Measurements from ENCODE around the gene CYS1. TPM values are rescaled to one million over a fixed set of nuclear protein-coding genes. Genes with fewer than 3 reads are reported as not detected.
"Not testable (repeated sequence)": the region's sequence is repeated elsewhere in the genome, so short reads cannot be mapped to it uniquely, and the experiment has no call there.

The CYS1 gene
- total RNA-seq, 2 experiments from 2014 or later = 0.75 TPM; not detected in 1

DNA sequence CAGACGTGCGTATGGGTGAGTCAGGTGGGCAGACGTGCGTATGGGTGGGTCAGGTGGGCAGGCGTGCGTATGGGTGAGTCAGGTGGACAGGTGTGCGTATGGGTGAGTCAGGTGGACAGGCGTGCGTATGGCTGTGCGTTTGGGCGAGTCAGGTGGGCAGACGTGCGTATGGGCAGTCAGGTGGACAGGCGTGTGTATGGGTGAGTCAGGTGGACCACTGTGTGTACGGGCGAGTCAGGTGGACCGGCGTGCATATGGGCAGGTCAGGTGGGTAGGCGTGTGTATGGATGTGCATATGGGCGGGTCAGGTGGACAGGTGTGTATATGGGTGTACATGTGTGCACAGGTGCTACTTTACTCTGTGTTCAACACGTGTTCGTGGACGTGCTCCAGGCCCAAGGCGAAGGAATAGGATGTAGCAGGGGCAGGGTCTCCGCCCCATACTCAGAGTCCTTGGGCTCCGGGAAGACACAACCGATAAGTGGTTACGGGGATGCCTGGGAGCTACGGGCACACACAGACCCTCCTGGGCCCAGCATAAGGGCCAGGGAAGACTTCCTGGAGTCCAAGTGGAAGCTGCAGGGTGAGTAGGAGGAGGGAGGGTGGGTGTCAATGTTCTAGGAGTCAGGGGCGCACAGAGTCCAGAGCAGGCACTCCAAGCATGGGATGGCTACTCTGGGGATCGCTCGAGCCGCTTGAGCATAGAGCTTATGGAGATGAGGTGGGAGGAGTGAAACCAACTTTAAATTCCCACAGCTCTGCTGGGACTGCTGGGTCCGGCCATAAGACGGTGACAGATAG, 64.0 kb downstream of the CYS1 start:
- no peaks in the 10 kb centered on the region for H3K36me3 Mint-ChIP-seq
- CTCF ChIA-PET = interaction anchor here (1.1 to 1.7 kb wide), 2 partner anchors 12 to 32 kb away, joined by 4 to 5 read pairs; no protein-coding TSS in a partner anchor
- ATAC-seq (no peak), DNase-seq (no peak)
- H3K27ac Mint-ChIP-seq = no peak overlapping the region
- H3K9me3 Mint-ChIP-seq (ENCODE audit: low read depth) = no peaks in the 10 kb centered on the region
- no peaks in the 10 kb centered on the region for H3K4me1 Mint-ChIP-seq
- peaks cover 19% of the 10 kb centered on the region for H3K27me3 Mint-ChIP-seq
- H3K4me3 Mint-ChIP-seq = no peak overlapping the region

DNA sequence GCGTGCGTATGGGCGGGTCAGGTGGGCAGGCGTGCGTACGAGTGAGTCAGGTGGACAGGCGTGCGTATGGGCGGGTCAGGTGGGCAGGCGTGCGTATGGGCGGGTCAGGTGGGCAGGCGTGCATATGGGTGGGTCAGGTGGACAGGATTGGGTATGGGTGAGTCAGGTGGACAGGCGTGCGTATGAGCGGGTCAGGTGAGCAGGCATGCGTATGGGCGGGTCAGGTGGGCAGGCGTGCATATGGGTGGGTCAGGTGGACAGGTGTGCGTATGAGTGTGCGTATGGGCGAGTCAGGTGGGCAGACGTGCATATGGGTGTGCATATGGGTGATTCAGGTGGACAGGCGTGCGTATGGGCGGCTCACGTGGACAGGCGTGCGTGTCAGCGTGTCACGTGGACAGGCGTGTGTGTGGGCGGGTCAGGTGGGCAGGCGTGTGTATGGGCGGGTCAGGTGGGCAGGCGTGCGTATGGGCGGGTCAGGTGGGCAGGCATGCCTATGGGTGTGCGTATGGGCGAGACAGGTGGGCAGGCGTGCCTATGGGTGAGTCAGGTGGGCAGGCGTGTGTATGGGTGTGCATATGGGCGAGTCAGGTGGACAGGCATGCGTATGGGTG, 64.7 kb downstream of the CYS1 start:
- H3K27me3 Mint-ChIP-seq = peaks cover 19% of the 10 kb centered on the region

DNA sequence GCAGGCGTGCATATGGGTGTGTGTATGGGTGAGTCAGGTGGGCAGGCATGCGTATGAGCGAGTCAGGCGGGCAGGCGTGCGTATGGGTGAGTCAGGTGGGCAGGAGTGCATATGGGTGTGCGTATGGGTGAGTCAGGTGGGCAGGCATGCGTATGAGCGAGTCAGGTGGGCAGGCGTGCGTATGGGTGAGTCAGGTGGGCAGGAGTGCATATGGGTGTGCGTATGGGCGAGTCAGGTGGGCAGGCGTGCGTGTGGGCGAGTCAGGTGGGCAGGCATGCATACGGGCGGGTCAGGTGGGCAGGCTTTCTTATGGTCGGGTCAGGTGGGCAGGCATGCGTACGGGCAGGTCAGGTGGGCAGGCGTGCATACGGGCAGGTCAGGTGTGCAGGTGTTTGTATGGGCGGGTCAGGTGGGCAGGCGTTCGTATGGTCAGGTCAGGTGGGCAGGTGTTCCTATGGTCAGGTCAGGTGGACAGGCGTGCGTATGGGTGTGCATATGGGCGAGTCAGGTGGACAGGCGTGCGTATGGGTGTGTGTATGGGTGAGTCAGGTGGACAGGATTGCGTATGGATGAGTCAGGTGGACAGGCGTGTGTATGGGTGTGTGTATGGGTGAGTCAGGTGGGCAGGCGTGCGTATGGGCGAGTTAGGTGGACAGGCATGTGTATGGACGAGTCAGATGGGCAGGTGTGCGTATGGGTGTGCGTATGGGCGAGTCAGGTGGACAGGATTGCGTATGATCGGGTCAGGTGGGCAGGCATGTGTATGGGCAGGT, 65.6 kb downstream of the CYS1 start:
- no peak overlapping the region for H3K27ac Mint-ChIP-seq
- ATAC-seq = no peak

More for the DNA sequence above, 64.7 kb downstream of the CYS1 start:
- H3K4me3 Mint-ChIP-seq; H3K27ac Mint-ChIP-seq; H3K36me3 Mint-ChIP-seq; CTCF ChIA-PET; H3K4me1 Mint-ChIP-seq; H3K9me3 Mint-ChIP-seq (ENCODE audit: low read depth); ATAC-seq; DNase-seq: not testable (repeated sequence)

DNA sequence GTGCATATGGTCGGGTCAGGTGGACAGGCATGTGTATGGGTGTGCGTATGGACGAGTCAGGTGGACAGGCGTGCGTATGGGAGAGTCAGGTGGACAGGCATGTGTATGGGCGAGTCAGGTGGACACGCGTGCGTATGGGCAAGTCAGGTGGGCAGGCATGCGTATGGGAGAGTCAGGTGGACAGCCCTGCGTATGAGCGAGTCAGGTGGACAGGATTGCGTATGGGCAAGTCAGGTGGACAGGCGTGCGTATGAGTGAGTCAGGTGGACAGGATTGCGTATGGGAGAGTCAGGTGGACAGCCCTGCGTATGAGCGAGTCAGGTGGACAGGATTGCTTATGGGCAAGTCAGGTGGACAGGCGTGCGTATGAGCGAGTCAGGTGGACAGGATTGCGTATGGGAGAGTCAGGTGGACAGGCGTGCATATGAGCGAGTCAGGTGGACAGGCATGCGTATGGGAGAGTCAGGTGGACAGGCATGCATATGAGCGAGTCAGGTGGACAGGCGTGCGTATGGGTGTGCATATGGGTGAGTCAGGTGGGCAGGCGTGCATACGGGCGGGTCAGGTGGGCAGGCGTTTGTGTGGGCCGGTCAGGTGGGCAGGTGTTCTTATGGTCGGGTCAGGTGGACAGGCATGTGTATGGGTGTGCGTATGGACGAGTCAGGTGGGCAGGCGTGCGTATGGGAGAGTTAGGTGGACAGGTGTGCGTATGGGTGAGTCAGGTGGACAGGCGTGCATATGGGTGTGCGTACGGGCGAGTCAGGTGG, 66.4 kb downstream of the CYS1 start:
- H3K4me1 Mint-ChIP-seq; H3K27ac Mint-ChIP-seq; ATAC-seq; H3K4me3 Mint-ChIP-seq; H3K9me3 Mint-ChIP-seq (ENCODE audit: low read depth); DNase-seq; H3K36me3 Mint-ChIP-seq; CTCF ChIA-PET: not testable (repeated sequence)
- peaks cover 12% of the 10 kb centered on the region for H3K27me3 Mint-ChIP-seq

More for the DNA sequence above, 65.6 kb downstream of the CYS1 start:
- no peaks in the 10 kb centered on the region for H3K9me3 Mint-ChIP-seq (ENCODE audit: low read depth)
- no peaks in the 10 kb centered on the region for H3K36me3 Mint-ChIP-seq
- no peak for DNase-seq
- H3K4me3 Mint-ChIP-seq = no peak overlapping the region
- CTCF ChIA-PET = no interaction called here
- peaks cover 19% of the 10 kb centered on the region for H3K27me3 Mint-ChIP-seq
- no peaks in the 10 kb centered on the region for H3K4me1 Mint-ChIP-seq

DNA sequence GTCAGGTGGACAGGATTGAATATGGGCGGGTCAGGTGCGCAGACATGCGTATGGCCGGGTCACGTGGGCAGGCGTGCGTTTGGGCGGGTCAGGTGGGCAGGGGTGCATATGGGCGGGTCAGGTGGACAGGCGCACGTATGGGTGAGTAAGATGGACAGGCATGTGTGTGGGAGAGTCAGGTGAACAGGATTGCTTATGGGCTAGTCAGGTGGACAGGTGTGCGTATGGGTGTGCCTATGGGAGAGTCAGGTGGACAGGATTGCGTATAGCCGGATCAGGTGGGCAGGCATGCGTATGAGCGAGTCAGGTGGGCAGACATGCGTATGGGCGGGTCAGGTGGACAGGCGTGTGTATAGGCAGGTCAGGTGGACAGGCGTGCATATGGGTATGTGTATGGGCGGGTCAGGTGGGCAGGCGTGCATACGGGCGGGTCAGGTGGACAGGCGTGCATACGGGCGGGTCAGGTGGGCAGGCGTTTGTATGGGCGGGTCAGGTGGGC, 67.2 kb downstream of the CYS1 start:
- H3K36me3 Mint-ChIP-seq = no peaks in the 10 kb centered on the region
- DNase-seq = no peak
- no peaks in the 10 kb centered on the region for H3K9me3 Mint-ChIP-seq (ENCODE audit: low read depth)
- H3K4me1 Mint-ChIP-seq = no peaks in the 10 kb centered on the region
- H3K27ac Mint-ChIP-seq = no peak overlapping the region
- no peak overlapping the region for H3K4me3 Mint-ChIP-seq
- peaks cover 14% of the 10 kb centered on the region for H3K27me3 Mint-ChIP-seq
- ATAC-seq = no peak
- CTCF ChIA-PET = no interaction called here

DNA sequence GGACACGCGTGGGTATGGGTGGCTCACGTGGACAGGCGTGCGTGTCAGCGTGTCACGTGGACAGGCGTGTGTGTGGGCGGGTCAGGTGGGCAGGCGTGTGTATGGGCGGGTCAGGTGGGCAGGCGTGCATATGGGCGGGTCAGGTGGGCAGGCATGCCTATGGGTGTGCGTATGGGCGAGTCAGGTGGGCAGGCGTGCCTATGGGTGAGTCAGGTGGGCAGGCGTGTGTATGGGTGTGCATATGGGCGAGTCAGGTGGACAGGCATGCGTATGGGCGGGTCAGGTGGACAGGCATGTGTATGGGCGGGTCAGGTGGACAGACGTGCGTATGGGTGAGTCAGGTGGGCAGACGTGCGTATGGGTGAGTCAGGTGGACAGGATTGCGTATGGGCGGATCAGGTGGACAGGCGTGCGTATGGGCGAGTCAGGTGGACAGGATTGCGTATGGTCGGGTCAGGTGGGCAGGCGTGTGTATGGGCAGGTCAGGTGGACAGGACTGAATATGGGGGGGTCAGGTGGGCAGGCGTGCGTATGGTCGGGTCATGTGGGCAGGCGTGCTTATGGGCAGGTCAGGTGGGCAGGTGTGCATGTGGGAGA, 67.7 kb downstream of the CYS1 start:
- H3K27me3 Mint-ChIP-seq = peaks cover 18% of the 10 kb centered on the region
- H3K36me3 Mint-ChIP-seq; H3K4me1 Mint-ChIP-seq; H3K9me3 Mint-ChIP-seq (ENCODE audit: low read depth); DNase-seq; CTCF ChIA-PET; ATAC-seq; H3K4me3 Mint-ChIP-seq; H3K27ac Mint-ChIP-seq: not testable (repeated sequence)

DNA sequence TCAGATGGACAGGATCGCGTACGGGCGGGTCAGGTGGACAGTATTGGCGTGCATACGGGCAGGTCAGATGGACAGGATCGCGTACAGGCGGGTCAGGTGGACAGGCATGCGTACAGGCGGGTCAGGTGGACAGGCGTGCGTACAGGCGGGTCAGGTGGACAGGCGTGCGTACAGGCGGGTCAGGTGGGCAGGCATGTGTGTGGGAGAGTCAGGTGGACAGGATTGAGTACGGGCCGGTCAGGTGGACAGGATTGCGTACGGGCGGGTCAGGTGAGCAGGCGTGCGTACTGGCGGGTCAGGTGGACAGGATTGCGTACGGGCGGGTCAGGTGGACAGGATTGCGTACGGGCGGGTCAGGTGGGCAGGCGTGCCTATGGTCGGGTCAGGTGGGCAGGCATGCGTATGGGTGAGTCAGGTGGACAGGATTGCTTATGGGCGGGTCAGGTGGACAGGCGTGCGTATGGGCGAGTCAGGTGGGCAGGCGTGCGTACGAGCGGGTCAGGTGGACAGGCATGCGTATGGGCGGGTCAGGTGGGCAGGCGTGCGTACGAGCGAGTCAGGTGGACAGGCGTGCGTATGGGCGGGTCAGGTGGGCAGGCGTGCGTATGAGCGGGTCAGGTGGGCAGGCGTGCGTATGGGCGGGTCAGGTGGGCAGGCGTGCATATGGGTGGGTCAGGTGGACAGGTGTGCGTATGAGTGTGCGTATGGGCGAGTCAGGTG, 68.4 kb downstream of the CYS1 start:
- H3K4me3 Mint-ChIP-seq; ATAC-seq; H3K4me1 Mint-ChIP-seq; DNase-seq; H3K9me3 Mint-ChIP-seq (ENCODE audit: low read depth); H3K36me3 Mint-ChIP-seq; H3K27ac Mint-ChIP-seq; CTCF ChIA-PET: not testable (repeated sequence)
- peaks cover 16% of the 10 kb centered on the region for H3K27me3 Mint-ChIP-seq

DNA sequence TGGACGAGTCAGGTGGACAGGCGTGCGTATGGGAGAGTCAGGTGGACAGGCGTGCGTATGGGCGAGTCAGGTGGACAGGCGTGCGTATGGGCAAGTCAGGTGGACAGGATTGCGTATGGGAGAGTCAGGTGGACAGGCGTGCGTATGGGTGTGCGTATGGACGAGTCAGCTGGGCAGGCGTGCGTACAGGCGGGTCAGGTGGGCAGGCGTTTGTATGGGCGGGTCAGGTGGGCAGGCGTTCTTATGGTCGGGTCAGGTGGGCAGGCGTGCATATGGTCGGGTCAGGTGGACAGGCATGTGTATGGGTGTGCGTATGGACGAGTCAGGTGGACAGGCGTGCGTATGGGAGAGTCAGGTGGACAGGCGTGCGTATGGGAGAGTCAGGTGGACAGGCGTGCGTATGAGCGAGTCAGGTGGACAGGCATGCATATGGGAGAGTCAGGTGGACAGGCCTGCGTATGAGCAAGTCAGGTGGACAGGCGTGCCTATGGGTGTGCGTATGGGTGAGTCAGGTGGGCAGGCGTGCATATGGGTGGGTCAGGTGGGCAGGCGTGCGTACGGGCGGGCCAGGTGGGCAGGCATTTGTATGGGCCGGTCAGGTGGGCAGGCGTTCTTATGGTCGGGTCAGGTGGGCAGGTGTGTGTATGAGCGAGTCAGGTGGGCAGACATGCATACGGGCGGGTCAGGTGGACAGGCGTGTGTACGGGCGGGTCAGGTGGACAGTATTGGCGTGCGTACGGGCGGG, 69.2 kb downstream of the CYS1 start:
- not testable (repeated sequence) for ATAC-seq
- CTCF ChIA-PET = interaction anchor here (1.1 kb wide), 1 partner anchor 27 kb away, joined by 5 read pairs; no protein-coding TSS in a partner anchor

DNA sequence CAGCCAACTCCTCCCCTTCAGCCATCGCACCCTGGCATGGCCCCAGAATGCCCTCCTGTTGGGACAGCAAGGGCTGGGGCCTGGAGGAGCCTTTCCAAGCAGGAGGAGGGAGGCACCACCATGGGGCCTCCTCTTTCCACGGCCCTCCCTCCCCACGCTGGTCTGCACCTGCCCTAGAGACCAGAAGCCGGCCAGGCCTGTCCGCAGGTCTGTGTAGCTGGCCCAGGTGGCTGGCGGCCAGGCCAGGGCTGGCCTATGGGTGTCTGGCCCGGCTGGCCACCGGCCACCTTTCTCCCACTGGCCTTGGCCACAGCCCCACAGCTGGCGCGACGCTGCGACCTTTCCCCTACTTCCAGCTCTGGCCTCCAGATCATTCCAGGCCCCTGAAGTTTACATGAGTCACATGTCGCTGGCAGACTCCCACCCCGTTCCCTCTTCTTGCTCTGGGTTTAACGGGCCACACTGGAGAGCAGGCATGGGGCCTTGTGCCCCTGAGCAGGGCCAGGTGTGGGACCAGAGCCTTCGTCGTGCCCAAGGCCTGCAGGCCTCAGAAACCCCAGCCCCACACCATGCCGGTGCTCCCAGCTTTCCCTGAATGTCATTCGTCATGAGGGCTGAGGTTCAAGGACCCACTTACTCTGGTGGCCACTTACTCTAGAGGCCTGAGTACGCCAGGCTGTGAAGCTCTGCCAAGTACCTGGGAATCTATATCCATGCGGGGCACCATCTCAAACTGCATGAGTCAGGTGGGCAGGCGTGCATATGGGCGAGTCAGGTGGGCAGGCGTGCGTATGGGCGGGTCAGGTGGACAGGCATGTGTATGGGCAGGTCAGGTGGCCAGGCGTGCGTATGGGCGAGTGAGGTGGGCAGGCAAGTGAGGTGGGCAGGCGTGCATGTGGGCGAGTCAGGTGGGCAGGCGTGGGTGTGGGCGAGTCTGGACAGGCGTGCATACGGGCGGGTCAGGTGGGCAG, 70.1 kb downstream of the CYS1 start:
- Mint-ChIP-seq H3K27me3 (peaks cover 26% of the 10 kb centered on the region), H3K36me3 (no peaks in the 10 kb centered on the region)
- CTCF ChIA-PET = interaction anchor here (1.1 kb wide), 1 partner anchor 26 kb away, joined by 5 read pairs; no protein-coding TSS in a partner anchor

More for the DNA sequence above, 69.2 kb downstream of the CYS1 start:
- not testable (repeated sequence) for H3K27ac Mint-ChIP-seq; H3K9me3 Mint-ChIP-seq (ENCODE audit: low read depth); H3K4me1 Mint-ChIP-seq; H3K4me3 Mint-ChIP-seq; DNase-seq; H3K36me3 Mint-ChIP-seq
- H3K27me3 Mint-ChIP-seq = peaks cover 20% of the 10 kb centered on the region

DNA sequence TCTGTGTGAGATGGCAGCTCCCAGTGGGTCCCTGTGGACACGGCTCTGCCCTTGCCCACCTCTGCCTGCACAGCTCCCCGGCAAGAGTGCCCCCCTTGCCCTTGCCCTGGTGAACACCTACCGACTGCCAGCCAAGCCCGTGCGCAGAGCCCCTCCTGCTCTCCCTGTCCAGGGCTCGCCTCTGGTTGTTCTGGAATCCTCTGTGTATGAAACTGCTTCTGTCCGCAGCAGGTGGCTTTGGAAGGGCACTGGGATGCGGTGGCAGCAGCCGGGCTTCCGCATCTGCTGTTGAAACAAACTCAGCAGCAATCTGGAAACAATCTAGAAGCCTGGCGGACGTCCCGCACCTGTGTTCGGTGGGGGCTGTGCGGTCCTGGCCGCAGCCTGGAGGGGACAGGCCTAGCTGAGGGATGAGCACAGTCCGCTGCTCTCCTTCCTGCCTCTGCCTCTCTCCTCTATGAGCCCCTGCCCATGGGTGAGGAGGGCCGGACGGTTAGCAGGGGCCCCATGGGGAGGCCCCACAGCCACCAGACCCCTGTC, 70.9 kb downstream of the CYS1 start:
- Mint-ChIP-seq H3K36me3 (no peaks in the 10 kb centered on the region), H3K27me3 (peaks cover 28% of the 10 kb centered on the region), H3K9me3 (ENCODE audit: low read depth) (no peaks in the 10 kb centered on the region), H3K4me3 (no peak overlapping the region), H3K4me1 (no peaks in the 10 kb centered on the region), H3K27ac (no peak overlapping the region)
- DNase-seq (no peak), ATAC-seq (no peak)
- CTCF ChIA-PET = no interaction called here

More for the DNA sequence above, 70.1 kb downstream of the CYS1 start:
- no peak for ATAC-seq
- DNase-seq = no peak
- Mint-ChIP-seq H3K9me3 (ENCODE audit: low read depth) (no peaks in the 10 kb centered on the region), H3K4me1 (no peaks in the 10 kb centered on the region), H3K4me3 (no peak overlapping the region), H3K27ac (no peak overlapping the region)

DNA sequence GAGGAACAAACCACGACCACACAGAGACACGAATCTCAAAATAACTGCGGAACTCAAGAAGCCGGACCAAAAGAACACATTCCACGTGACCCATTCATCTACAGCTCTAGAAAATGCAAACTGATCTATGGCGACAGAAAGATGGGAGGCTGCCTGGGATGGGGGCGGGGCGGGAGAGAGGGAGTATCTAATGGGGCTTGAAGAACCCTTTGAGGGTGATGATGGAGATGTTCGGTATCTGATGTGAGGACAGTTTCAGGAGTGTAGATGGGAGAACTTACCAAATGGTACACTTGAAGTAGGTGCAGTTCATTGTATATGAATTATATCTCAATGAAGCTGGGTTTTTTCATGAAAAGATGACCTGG, 71.4 kb downstream of the CYS1 start:
- Mint-ChIP-seq H3K27ac (no peak overlapping the region), H3K4me1 (no peaks in the 10 kb centered on the region), H3K4me3 (no peak overlapping the region), H3K9me3 (ENCODE audit: low read depth) (no peaks in the 10 kb centered on the region), H3K27me3 (peaks cover 28% of the 10 kb centered on the region), H3K36me3 (no peaks in the 10 kb centered on the region)
- no peak for DNase-seq
- CTCF ChIA-PET = no interaction called here
- no peak for ATAC-seq
